Measurements from ENCODE around the gene IGSF9. TPM values are rescaled to one million over a fixed set of nuclear protein-coding genes. Genes with fewer than 3 reads are reported as not detected.

Gene IGSF9
- total and polyA plus RNA-seq, 2 of the 4 experiments (the other 2 are of a cell fraction) = 0.05 TPM; not detected in 1

- intact Hi-C loops (cut with micrococcal nuclease) = no loop called here
- ATAC-seq (ENCODE audit: low read depth) = no peak
- POLR2A ChIA-PET (ENCODE audit: unreplicated experiment) = no interaction called here
Measured at GRCh38 chr1:159889202-159889601, 56.2 kb downstream of the IGSF9 start.

More at GRCh38 chr1:159889202-159889601, 56.2 kb downstream of the IGSF9 start:
- Histone ChIP-seq H4K5ac (ENCODE audit: low read depth, low read length) (peak overlapping the region; percentile 81), H2BK20ac (ENCODE audit: low read depth, low read length) (peak overlapping the region; percentile 90), H3K9me1 (ENCODE audit: insufficient read depth, low read length) (peaks cover 4% of the 10 kb centered on the region), H3K79me1 (ENCODE audit: low read depth in 1 of 2, low read length in 2 of 2) (peaks cover 0 to 4% of the 10 kb centered on the region in 2 experiments; a peak in 2 of 4 replicates), H2AFZ (replicated peaks; ENCODE audit: low read length, poor library complexity) (peak overlapping the region; percentile 89), H3K14ac (replicated peaks; ENCODE audit: low read depth, low read length) (peak overlapping the region; percentile 91), H3K9ac (ENCODE audit: low read depth, low read length) (no peak overlapping the region), H3K23ac (ENCODE audit: low read depth, low read length) (peak overlapping the region; percentile 85; the same call in 1 of the 2 replicates), H2AK9ac (replicated peaks; ENCODE audit: low read depth, low read length, poor library complexity) (peak overlapping the region; percentile 88), H3K4me3 (ENCODE audit: insufficient read depth, low read depth, low read length) (no peak overlapping the region), H3K36me3 (ENCODE audit: control insufficient read depth, insufficient read depth, low read length) (no peaks in the 10 kb centered on the region), H4K8ac (ENCODE audit: low read depth in 2 of 2, low read length in 2 of 2) (peak overlapping the region; percentile 90 to 96), H3K56ac (ENCODE audit: extremely low read depth, insufficient read depth, low read length) (peak overlapping the region; percentile 56), H2BK120ac (ENCODE audit: low read depth, low read length) (peak overlapping the region; percentile 100), H4K91ac (ENCODE audit: insufficient read depth, low read depth, low read length) (peak overlapping the region; percentile 89), H3K4me1 (ENCODE audit: control insufficient read depth, insufficient read depth, low read length) (peaks cover 9% of the 10 kb centered on the region), H4K20me1 (ENCODE audit: insufficient read depth, low read length) (no peaks in the 10 kb centered on the region), H3K9me3 (ENCODE audit: control insufficient read depth, insufficient read depth, low read length) (no peaks in the 10 kb centered on the region), H2BK15ac (ENCODE audit: low read depth, low read length) (peak overlapping the region; percentile 99), H3K4me2 (ENCODE audit: low read depth, low read length) (no peak overlapping the region), H3K4ac (ENCODE audit: low read depth, low read length) (peak overlapping the region; percentile 84), H3K27me3 (ENCODE audit: control insufficient read depth, insufficient read depth, low read length) (no peaks in the 10 kb centered on the region), H3K27ac (ENCODE audit: insufficient read depth, low read length) (peak overlapping the region; percentile 80), H3K18ac (ENCODE audit: low read depth, low read length) (peak overlapping the region; percentile 52), H2AK5ac (ENCODE audit: low read depth, low read length) (peak overlapping the region; percentile 85), H2BK5ac (ENCODE audit: low read depth, low read length, poor library complexity, severe bottlenecking) (peak overlapping the region; percentile 75)
- WGBS, 2 experiments (ENCODE audit: extremely low coverage in 2 of 2, insufficient read length in 1 of 2) = 100% methylated on average over 1 of the region's 4 CpGs; no CpG with 5 or more reads in 1 of the 2 experiments
- in situ Hi-C loops (cut with MboI; ENCODE audit: low sequenced_read_pairs) = loop anchor here (25.0 kb wide), 1 partner anchor 677 kb away; the partner anchor contains the start of gene ACKR1
- dilution Hi-C loops (cut with HindIII; ENCODE audit: low sequenced_read_pairs, unreplicated experiment) = loop anchor here (25.0 kb wide), 1 partner anchor 102 kb away; the partner anchor contains the start of gene DUSP23
- CTCF ChIA-PET = interaction anchor here (0.6 to 9.2 kb wide), 5 partner anchors 32 to 727 kb away, joined by 3 to 150 read pairs (median 3); no protein-coding TSS in a partner anchor
- TF ChIP-seq BHLHE40 (IDR thresholded peaks at IDR 0.05; ENCODE audit: low read depth, low read length) = no peak
- TF ChIP-seq ELK1 (IDR thresholded peaks at IDR 0.05; ENCODE audit: borderline replicate concordance, low read depth, low read length) = no peak
- no peak for TF ChIP-seq FOS (IDR thresholded peaks at IDR 0.05; ENCODE audit: low read depth, low read length)
- no peak for TF ChIP-seq MXI1 (IDR thresholded peaks at IDR 0.05; ENCODE audit: borderline replicate concordance, low read depth, low read length)
- no peak for TF ChIP-seq RFX5 (IDR thresholded peaks at IDR 0.05; ENCODE audit: low read depth, low read length)
- no peak for TF ChIP-seq MAFK (IDR thresholded peaks at IDR 0.05; ENCODE audit: low read depth, low read length)
- no peak for TF ChIP-seq RCOR1 (IDR thresholded peaks at IDR 0.05; ENCODE audit: insufficient replicate concordance, low read length)
- no peak for TF ChIP-seq SMC3 (IDR thresholded peaks at IDR 0.05; ENCODE audit: low read depth, low read length)
- TF ChIP-seq MAZ (IDR thresholded peaks at IDR 0.05; ENCODE audit: borderline replicate concordance, low read depth, low read length) = no peak
- TF ChIP-seq USF2 (IDR thresholded peaks at IDR 0.05; ENCODE audit: low read depth, low read length) = no peak
- TF ChIP-seq POLR2A (IDR thresholded peaks at IDR 0.05; ENCODE audit: low read depth, low read length) = no peak
- no peak for TF ChIP-seq NFE2L2 (IDR thresholded peaks at IDR 0.05; ENCODE audit: low read depth, low read length)
- no peak for TF ChIP-seq CHD1 (IDR thresholded peaks at IDR 0.05; ENCODE audit: low read depth, low read length)
- no peak for TF ChIP-seq CEBPB (IDR thresholded peaks at IDR 0.05; ENCODE audit: low read depth, low read length)
- TF ChIP-seq RAD21 (IDR thresholded peaks at IDR 0.05; ENCODE audit: low read length) = no peak
- DNase-seq = no peak
- BruUV-seq (replicated peaks) = no TSS peak

All from IMR-90 (cell line).